GM20000 (cell line): Measurements from ENCODE around the gene SPRING1.

Source experiments
- DNase-seq: peaks from one replicate; pipeline ENCODE4 v3.0.0; 2012; ENCODE audit warnings: low spot score
- TF ChIP-seq, protein P1 (sequence below): IDR thresholded peaks from 2 replicates; pipeline ENCODE4 v1.5.1; 2012; ENCODE audit warnings: mild to moderate bottlenecking, control low read depth; ENCODE audit errors: extremely low read depth, missing control alignments

Gene SPRING1, protein sequence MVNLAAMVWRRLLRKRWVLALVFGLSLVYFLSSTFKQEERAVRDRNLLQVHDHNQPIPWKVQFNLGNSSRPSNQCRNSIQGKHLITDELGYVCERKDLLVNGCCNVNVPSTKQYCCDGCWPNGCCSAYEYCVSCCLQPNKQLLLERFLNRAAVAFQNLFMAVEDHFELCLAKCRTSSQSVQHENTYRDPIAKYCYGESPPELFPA

GRCh38 chr12:116737774-116738657 lies at the start of gene SPRING1, which contains the start of gene RNFT2:
SPRING1 (minus strand) TSS chr12:116738069; CDS start chr12:116737900, 169 bp downstream.
RNFT2 (plus strand) TSS chr12:116738315; CDS start chr12:116740498, 2,183 bp downstream.
- peak; percentile 100 for DNase-seq
- TF ChIP-seq, protein P1, sequence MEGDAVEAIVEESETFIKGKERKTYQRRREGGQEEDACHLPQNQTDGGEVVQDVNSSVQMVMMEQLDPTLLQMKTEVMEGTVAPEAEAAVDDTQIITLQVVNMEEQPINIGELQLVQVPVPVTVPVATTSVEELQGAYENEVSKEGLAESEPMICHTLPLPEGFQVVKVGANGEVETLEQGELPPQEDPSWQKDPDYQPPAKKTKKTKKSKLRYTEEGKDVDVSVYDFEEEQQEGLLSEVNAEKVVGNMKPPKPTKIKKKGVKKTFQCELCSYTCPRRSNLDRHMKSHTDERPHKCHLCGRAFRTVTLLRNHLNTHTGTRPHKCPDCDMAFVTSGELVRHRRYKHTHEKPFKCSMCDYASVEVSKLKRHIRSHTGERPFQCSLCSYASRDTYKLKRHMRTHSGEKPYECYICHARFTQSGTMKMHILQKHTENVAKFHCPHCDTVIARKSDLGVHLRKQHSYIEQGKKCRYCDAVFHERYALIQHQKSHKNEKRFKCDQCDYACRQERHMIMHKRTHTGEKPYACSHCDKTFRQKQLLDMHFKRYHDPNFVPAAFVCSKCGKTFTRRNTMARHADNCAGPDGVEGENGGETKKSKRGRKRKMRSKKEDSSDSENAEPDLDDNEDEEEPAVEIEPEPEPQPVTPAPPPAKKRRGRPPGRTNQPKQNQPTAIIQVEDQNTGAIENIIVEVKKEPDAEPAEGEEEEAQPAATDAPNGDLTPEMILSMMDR, result no peak

DNA sequence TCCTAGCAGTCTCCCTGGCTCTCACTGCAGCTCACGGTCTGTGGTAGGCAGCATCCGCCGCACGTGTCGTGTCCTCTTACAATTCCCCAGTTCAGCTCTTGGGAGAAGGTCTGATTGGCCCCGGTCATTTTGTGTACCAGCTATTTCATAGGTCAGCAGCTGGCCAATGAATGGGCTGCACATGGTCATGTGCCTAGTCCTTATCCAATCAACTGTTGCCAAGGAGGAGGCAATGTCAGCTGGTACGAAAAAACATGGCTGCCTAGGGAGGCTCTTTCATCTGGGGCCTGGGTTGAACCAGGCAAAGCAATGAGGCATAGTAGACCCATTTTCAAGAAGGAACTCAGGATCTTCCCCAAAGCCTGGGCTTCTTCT lies 46.4 kb upstream of the SPRING1 start:
- TF ChIP-seq, protein P1, result no peak
- no peak for DNase-seq

- DNase-seq, result no peak
- TF ChIP-seq, protein P1, result no peak
These were observed 45.8 kb upstream of the SPRING1 start for GRCh38 chr12:116783525-116784237.

DNA sequence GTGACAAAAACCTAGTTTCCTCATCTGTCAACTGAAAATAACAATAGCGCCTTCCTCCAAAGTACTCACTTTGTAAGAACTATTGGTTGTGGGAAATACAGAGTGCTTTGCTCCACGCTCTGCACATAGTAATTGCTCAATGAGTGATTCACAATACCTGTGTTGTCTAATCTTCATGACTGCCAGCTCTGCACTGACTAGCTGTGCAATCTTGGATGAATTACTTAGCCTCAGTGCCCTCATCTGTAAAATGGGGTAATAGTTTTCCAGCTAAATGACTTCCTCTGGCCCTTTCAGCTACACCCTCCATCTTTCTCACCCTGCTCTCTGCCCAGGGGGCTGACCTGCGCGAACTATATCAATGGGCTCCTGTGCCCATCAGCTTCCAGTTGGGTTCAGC lies 43.1 kb upstream of the SPRING1 start:
- TF ChIP-seq, protein P1, result no peak

GRCh38 chr12:116779597-116779996 lies 41.7 kb upstream of the SPRING1 start:
- DNase-seq, result no peak
- TF ChIP-seq, protein P1, result no peak

More for the DNA sequence above, 43.1 kb upstream of the SPRING1 start:
- no peak for DNase-seq

DNA sequence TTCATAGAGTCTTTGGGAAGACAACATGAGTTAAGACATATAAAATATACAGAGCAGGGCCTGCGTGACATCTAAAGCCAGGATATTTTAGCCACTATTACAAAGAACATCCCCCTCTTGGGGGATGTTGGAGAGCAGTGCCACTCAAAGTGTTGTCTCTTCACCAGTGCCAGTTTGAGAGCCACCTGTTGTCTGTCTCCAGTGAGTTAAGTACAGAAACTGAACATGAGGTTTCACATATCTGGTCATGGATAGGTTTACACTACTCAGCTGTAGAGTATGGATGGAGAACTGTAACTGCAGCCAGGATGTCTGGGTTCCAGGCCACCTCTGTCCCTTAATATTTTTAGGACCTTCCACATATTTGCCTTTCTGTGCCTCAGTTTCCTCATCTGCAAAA lies 39.4 kb upstream of the SPRING1 start:
- TF ChIP-seq, protein P1, result no peak
- DNase-seq, result no peak
